ENCODE data around the gene HLF. TPM values are rescaled to one million over a fixed set of nuclear protein-coding genes. Genes with fewer than 3 reads are reported as not detected.

The HLF gene
- total and polyA plus RNA-seq, 2 experiments from 2014 or later = 0.28 TPM; not detected in 1

DNA sequence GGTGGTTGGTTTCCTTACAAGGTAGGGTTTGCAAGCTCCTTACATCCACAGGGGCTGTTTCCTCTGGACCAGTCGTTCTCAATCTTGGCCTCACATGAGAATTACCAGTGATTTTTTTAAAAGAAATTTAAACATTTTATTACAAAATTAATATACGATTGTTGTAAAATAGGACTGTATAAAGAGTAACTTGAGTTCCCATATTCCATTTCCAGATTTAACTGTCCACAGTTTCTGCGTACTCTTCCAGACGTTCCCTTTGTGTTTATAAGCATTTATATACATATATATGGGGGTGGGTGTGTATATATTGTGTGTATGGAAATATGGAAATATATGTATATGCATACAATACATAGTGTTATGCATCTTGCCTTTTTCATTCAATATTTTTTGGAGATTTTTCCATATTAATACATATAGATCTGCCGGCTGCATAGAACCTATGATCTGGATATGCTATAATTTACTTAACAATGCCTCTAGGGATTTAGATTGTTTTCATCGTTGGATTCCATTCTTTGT, 31.5 kb downstream of the HLF start (continued):
- TF ChIP-seq, protein P1, sequence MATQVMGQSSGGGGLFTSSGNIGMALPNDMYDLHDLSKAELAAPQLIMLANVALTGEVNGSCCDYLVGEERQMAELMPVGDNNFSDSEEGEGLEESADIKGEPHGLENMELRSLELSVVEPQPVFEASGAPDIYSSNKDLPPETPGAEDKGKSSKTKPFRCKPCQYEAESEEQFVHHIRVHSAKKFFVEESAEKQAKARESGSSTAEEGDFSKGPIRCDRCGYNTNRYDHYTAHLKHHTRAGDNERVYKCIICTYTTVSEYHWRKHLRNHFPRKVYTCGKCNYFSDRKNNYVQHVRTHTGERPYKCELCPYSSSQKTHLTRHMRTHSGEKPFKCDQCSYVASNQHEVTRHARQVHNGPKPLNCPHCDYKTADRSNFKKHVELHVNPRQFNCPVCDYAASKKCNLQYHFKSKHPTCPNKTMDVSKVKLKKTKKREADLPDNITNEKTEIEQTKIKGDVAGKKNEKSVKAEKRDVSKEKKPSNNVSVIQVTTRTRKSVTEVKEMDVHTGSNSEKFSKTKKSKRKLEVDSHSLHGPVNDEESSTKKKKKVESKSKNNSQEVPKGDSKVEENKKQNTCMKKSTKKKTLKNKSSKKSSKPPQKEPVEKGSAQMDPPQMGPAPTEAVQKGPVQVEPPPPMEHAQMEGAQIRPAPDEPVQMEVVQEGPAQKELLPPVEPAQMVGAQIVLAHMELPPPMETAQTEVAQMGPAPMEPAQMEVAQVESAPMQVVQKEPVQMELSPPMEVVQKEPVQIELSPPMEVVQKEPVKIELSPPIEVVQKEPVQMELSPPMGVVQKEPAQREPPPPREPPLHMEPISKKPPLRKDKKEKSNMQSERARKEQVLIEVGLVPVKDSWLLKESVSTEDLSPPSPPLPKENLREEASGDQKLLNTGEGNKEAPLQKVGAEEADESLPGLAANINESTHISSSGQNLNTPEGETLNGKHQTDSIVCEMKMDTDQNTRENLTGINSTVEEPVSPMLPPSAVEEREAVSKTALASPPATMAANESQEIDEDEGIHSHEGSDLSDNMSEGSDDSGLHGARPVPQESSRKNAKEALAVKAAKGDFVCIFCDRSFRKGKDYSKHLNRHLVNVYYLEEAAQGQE (IDR thresholded peaks at IDR 0.05; ENCODE audit: unreplicated experiment) = no peak
- TF ChIP-seq EZH2phosphoT487 (IDR thresholded peaks at IDR 0.05; ENCODE audit: unreplicated experiment) = no peak
- no peak for TF ChIP-seq CREB1 (CRISPR knock-in tag; IDR thresholded peaks at IDR 0.05; ENCODE audit: low read depth)
- TF ChIP-seq POLR2AphosphoS5 (IDR thresholded peaks at IDR 0.05; ENCODE audit: low read depth) = no peak
- TF ChIP-seq ZNF114 (CRISPR knock-in tag; IDR thresholded peaks at IDR 0.05) = no peak
- no peak for TF ChIP-seq ZNF331 (CRISPR knock-in tag; IDR thresholded peaks at IDR 0.05; ENCODE audit: low read depth)
- TF ChIP-seq, protein P2, sequence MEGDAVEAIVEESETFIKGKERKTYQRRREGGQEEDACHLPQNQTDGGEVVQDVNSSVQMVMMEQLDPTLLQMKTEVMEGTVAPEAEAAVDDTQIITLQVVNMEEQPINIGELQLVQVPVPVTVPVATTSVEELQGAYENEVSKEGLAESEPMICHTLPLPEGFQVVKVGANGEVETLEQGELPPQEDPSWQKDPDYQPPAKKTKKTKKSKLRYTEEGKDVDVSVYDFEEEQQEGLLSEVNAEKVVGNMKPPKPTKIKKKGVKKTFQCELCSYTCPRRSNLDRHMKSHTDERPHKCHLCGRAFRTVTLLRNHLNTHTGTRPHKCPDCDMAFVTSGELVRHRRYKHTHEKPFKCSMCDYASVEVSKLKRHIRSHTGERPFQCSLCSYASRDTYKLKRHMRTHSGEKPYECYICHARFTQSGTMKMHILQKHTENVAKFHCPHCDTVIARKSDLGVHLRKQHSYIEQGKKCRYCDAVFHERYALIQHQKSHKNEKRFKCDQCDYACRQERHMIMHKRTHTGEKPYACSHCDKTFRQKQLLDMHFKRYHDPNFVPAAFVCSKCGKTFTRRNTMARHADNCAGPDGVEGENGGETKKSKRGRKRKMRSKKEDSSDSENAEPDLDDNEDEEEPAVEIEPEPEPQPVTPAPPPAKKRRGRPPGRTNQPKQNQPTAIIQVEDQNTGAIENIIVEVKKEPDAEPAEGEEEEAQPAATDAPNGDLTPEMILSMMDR (conservative IDR thresholded peaks at IDR 0.05; ENCODE audit: low read depth in 2 of 2) = no peak

DNA sequence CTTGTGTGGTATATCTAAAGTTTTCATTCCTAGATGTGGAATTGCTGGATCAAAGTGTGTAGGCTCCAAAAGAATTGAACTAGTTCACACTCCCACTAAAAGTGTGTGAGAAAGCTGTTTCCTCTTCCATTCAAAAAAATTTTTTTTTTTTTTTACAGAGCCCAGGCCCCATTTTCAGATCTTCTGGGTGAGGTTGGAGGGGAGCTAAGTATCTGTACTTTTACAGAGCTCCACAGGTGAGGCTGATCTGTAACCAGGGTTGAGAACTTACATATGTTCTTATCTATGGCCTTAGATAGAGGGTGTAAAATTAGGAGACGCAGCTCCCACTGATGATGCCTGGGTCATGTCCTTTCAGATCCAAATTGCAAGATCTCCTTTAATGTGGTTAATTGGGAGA, 31.9 kb downstream of the HLF start:
- Histone ChIP-seq H3K79me2 (replicated peaks; ENCODE audit: insufficient read depth) (no peaks in the 10 kb centered on the region), H3K36me3 (ENCODE audit: insufficient read depth) (no peaks in the 10 kb centered on the region), H2AFZ (no peak overlapping the region), H3K9me2 (ENCODE audit: insufficient read depth) (peaks cover 2% of the 10 kb centered on the region; the same call in 1 of the 2 replicates), H3K4me1 (ENCODE audit: insufficient read depth) (no peaks in the 10 kb centered on the region), H4K20me1 (replicated peaks; ENCODE audit: insufficient read depth) (no peaks in the 10 kb centered on the region), H3F3A (replicated peaks; ENCODE audit: low read depth) (no peaks in the 10 kb centered on the region), H3K27ac (ENCODE audit: low read depth) (no peak overlapping the region), H3K4me3 (no peak overlapping the region), H3K27me3 (ENCODE audit: insufficient read depth) (no peaks in the 10 kb centered on the region), H3K4me2 (no peak overlapping the region)
- Mint-ChIP-seq H3K4me3 (no peak overlapping the region), H3K36me3 (ENCODE audit: low read depth) (no peaks in the 10 kb centered on the region), H3K9me3 (no peaks in the 10 kb centered on the region), H3K4me1 (no peaks in the 10 kb centered on the region), H3K27ac (no peak overlapping the region), H3K27me3 (ENCODE audit: insufficient read depth, low read depth, poor library complexity) (no peaks in the 10 kb centered on the region)
- no peak for ATAC-seq
- no peak for DNase-seq (ENCODE audit: low spot score)
- TF ChIP-seq CREB1 (CRISPR knock-in tag; IDR thresholded peaks at IDR 0.05; ENCODE audit: low read depth) (no peak), EZH2phosphoT487 (IDR thresholded peaks at IDR 0.05; ENCODE audit: unreplicated experiment) (no peak), STAT1 (IDR thresholded peaks at IDR 0.05; ENCODE audit: unreplicated experiment) (no peak), POLR2AphosphoS5 (IDR thresholded peaks at IDR 0.05; ENCODE audit: low read depth) (no peak), ZNF331 (CRISPR knock-in tag; IDR thresholded peaks at IDR 0.05; ENCODE audit: low read depth) (no peak), ZNF114 (CRISPR knock-in tag; IDR thresholded peaks at IDR 0.05) (no peak), EZH2 (IDR thresholded peaks at IDR 0.05; ENCODE audit: low read depth, unreplicated experiment) (no peak), NANOG (IDR thresholded peaks at IDR 0.05; ENCODE audit: borderline replicate concordance) (no peak)
- TF ChIP-seq, protein P3, sequence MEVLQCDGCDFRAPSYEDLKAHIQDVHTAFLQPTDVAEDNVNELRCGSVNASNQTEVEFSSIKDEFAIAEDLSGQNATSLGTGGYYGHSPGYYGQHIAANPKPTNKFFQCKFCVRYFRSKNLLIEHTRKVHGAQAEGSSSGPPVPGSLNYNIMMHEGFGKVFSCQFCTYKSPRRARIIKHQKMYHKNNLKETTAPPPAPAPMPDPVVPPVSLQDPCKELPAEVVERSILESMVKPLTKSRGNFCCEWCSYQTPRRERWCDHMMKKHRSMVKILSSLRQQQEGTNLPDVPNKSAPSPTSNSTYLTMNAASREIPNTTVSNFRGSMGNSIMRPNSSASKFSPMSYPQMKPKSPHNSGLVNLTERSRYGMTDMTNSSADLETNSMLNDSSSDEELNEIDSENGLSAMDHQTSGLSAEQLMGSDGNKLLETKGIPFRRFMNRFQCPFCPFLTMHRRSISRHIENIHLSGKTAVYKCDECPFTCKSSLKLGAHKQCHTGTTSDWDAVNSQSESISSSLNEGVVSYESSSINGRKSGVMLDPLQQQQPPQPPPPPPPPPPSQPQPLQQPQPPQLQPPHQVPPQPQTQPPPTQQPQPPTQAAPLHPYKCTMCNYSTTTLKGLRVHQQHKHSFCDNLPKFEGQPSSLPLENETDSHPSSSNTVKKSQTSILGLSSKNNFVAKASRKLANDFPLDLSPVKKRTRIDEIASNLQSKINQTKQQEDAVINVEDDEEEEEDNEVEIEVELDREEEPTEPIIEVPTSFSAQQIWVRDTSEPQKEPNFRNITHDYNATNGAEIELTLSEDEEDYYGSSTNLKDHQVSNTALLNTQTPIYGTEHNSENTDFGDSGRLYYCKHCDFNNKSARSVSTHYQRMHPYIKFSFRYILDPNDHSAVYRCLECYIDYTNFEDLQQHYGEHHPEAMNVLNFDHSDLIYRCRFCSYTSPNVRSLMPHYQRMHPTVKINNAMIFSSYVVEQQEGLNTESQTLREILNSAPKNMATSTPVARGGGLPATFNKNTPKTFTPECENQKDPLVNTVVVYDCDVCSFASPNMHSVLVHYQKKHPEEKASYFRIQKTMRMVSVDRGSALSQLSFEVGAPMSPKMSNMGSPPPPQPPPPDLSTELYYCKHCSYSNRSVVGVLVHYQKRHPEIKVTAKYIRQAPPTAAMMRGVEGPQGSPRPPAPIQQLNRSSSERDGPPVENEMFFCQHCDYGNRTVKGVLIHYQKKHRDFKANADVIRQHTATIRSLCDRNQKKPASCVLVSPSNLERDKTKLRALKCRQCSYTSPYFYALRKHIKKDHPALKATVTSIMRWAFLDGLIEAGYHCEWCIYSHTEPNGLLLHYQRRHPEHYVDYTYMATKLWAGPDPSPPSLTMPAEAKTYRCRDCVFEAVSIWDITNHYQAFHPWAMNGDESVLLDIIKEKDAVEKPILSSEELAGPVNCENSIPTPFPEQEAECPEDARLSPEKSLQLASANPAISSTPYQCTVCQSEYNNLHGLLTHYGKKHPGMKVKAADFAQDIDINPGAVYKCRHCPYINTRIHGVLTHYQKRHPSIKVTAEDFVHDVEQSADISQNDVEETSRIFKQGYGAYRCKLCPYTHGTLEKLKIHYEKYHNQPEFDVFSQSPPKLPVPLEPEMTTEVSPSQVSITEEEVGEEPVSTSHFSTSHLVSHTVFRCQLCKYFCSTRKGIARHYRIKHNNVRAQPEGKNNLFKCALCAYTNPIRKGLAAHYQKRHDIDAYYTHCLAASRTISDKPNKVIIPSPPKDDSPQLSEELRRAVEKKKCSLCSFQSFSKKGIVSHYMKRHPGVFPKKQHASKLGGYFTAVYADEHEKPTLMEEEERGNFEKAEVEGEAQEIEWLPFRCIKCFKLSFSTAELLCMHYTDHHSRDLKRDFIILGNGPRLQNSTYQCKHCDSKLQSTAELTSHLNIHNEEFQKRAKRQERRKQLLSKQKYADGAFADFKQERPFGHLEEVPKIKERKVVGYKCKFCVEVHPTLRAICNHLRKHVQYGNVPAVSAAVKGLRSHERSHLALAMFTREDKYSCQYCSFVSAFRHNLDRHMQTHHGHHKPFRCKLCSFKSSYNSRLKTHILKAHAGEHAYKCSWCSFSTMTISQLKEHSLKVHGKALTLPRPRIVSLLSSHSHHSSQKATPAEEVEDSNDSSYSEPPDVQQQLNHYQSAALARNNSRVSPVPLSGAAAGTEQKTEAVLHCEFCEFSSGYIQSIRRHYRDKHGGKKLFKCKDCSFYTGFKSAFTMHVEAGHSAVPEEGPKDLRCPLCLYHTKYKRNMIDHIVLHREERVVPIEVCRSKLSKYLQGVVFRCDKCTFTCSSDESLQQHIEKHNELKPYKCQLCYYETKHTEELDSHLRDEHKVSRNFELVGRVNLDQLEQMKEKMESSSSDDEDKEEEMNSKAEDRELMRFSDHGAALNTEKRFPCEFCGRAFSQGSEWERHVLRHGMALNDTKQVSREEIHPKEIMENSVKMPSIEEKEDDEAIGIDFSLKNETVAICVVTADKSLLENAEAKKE (CRISPR knock-in tag; IDR thresholded peaks at IDR 0.05) = no peak

Measured in GM23338 (cell line).